Stimulated activated CD8-positive, alpha-beta memory T cell treated with anti-CD3 and anti-CD28 coated beads, Interleukin-15, amount 100 ng/mL, for 1 hour (primary cell): Measurements from ENCODE around the gene SFT2D1.

Experiments used
- DNase-seq: peaks from one replicate; pipeline ENCODE4 v3.0.0-alpha.2; 2020; ENCODE audit warnings: low read depth

Gene SFT2D1

DNA sequence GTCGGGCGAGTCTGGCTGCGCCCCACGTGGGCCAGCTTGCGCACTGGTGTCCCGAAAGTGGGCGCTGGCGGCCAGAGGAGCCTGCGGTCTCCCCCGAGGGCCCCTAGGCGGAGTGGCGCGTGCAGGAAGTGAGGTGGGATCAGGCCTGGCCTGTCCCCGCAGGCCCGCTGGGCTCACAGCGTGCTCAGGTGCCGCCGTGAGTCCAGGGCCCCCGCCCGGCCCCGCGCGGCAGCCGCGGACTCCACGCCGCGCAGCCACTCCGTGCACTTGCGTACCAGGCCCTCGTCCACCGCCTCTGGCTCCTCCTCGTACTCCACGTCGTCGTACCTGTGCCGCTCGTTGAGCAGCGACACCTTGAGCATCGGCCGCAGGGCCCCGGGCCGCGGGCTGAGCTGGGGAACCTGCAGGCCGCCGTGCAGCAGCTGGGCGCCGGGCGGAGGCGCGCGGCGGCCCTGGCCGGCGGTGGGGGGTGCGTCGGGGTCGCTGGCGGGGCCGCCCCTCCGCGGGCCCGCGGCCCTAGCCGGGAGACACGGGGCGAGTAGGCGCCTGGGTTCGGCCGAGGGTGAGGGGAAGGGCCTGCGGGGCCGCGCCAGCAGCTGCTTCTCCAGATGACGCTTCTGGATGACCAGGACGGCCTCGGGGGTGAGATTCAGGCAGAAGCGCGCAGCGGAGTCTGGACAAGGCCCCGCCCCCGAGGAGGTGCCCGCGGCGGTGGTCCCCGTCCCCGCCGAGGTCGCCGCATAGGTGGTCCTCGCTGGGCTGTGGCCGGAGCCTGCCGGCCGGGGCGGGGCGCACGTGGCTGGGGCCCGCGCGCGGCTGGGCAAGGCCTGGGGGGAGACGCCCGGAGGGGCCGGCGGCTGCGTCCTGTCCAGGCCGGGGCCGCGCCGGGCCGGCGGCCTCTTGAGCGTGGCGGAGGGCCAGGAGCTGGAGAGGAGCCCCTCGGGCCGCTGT, 35.0 kb downstream of the SFT2D1 start:
- DNase-seq: no peak

DNA sequence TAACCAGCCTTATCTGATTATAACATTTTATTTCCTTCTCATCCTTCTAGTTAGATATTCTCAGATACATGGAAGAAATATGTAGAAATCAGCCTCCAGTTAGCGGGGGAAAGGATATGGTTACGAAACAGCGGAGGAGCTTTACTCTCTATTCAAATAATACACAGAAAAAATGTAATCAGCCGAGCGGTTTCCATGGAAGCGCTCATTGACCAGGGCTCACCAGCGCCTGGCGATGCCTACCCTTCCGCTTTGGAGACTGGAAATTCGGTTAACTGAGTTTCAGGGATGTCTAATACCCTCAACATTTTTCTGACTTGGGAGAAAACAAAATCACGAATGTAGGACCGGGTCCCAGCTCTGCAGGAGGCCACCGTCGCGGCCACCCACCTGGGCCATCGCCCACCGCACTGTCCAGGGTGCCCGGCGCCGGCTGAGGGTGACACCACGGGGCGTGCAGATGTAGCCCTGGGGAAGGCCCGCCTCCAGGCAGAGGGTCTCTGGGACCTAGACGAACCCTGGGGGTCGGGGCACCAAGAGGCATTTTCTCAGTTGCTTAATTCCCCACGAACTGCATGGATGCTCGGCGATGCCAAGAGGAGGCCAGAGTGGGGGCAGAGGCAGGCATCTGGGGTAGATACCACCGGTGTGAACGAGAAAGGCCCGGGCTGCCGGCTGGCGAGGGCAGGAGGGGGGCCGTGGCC, 35.8 kb downstream of the SFT2D1 start:
- DNase-seq: no peak

DNA sequence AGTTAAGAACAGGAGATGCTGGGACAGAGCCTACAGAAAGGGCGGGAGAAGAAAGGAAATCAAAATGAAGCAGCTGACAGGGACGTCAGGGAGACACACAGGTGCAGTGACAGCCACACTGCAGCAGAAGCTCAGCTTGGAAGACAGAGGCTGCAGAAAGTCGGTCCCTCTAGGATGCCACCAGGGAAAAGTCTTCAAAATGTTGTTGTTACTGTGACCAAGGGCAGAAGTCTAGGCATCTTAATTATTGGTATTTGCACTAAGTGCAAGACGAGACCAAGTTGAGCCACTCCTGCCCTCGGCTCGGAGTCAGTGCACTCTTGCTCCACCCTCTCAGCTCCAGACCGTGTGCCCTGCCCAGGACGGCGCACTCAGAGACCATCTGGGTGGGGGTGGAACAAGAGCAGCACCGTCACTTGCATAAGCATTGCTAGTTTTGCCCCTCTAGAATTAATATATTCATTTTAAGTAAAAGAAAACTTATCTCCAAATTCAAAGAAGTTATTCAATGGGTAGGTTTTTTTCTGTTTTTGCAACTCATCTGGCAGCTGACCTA, 36.7 kb downstream of the SFT2D1 start:
- no peak for DNase-seq

DNA sequence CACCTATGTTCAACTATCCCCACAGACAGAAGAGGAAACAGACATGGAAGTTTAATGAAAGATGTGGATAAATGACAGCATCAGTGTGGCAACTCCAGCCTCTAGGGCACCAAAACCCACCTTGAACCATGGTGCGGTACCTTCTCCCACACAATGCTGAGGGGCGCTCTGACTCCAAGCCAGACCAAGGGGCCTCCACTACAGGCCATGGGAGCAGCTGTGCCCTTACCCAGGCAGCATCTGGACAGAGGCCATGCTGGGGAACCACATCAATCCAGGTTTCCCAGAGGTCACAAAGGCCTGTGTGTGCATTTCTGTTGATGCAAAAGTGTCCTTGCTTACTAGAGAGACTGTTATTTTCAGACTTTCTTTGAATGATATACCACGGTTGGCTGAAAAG, 38.2 kb downstream of the SFT2D1 start:
- no peak for DNase-seq

DNA sequence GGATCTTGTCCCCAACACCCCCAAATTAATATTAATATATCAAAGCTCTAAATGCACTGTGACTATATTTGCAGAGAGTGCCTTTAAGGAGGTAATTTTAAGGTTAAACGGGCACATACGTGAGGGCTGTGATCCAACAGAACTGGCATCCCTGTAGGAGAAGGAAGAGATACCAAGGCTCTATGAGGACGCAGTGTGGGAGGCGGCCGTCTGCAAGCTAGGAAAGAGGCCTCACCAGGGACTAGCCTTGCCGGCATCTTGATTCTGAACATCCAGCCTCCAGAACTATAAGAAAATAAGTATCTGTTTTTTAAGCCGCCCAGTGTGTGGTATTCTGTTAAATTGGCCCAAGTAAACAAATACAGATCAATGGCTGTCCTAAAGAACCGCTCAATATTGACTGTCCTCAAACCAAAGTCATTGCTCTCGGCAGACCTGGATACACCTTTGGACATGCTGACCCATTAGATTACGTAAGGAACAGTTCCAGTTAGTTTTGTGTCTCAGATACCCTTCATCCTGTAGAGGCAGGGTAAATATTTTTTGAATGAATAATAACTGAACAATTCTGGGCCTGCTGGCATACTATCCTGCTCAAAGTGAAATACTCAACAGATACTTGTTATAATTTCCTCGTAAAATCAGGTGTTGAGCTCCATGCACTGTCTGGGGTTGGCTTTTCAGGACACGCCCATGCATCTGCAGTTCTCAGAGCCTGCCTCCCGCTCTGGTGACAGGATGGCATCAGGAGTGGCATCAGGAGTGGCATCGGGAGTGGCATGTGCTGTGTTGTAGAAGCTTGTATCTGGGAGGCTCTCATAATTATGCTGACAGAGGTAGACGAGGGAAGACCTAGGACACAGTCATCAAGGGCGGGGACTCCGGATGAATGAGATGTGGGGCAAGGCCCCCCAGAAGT, 40.5 kb downstream of the SFT2D1 start:
- no peak for DNase-seq

DNA sequence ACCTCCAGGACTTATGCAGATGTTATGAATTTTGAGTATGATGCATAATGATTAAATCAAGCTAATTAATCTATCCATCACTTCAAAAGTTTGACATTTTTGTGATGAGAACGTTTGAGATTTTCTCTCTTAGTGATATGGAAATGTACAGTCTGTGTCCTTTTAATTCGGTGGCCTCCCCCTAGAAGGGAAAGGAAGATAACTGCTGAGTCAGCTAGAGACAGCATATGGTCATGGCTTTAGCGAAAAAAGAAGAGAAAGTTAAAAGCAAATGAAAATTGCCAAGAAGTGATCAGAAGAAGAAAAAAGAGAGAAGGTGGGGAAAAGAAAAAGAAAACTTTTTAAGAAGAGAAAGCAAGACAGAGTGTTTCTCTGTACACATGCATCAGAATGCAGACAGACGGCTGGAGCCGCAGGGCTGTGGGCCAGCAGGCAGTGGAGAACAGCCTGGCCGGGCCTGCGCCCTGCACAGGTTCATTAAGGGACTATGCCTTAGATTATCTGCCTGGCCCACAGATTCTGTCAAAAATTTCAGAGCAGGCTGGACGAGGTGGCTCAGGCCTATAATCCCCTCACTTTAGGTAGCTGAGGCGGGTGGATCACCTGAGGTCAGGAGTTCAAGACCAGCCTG, 41.9 kb downstream of the SFT2D1 start:
- DNase-seq: no peak

DNA sequence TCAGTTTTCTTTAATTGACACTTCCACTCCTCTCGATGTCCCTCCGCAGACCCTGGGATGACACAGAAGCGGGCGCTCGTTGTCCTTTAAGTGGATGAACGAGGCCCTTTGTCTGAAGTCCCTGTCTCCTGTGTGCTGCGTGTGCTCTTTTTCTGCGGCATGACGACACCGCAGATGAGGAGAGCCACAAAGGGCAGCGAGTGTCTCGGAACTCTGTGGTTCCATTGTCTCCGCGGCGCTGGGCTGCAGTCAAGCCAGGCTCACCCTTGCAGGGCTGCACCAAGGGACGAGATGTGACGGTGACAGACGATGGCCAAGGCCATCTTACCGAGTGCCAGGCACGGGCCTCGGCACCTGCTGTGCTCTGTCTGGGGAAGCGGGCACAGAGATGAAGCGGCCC, 44.7 kb downstream of the SFT2D1 start:
- DNase-seq: no peak

DNA sequence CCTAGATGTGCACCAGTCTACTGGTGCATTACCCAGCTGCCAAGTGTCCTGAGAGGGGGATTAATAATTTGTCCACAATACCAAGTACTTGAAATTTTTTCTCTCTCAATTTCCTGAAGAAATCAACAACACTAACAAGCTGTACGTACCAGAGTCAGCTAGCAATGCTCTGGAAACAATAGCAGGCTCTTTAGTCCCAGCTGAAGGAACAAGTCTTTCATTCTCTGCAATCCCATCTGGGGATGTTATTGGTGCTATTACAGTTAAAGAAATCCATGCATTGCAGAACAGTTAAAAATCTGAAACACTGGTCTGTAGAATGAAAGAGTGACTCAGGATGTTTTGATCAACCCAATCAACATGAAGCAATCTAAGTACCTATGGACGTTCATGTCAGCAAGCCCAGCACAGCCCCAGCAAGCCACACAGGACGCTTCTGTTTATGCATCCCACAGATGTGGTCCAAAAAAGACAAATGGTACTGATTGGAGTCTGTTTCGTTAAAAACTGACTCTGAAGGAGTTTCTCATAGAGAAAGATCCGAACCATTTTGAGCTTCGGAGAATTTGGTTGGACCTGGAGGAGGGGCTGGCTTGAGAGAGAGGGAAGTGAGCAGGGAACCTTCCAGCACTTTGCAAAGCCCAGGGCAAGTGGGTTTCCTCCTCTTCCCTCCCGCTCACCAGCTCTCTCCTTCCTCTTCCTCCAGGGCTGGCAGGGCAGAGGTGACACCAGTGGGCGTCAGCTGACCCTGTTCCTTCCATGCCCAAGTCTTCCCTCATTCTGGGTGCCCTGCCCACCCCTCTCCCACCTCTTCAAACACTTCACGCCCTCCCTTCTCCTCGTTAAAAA, 46.1 kb downstream of the SFT2D1 start:
- DNase-seq: no peak

DNA sequence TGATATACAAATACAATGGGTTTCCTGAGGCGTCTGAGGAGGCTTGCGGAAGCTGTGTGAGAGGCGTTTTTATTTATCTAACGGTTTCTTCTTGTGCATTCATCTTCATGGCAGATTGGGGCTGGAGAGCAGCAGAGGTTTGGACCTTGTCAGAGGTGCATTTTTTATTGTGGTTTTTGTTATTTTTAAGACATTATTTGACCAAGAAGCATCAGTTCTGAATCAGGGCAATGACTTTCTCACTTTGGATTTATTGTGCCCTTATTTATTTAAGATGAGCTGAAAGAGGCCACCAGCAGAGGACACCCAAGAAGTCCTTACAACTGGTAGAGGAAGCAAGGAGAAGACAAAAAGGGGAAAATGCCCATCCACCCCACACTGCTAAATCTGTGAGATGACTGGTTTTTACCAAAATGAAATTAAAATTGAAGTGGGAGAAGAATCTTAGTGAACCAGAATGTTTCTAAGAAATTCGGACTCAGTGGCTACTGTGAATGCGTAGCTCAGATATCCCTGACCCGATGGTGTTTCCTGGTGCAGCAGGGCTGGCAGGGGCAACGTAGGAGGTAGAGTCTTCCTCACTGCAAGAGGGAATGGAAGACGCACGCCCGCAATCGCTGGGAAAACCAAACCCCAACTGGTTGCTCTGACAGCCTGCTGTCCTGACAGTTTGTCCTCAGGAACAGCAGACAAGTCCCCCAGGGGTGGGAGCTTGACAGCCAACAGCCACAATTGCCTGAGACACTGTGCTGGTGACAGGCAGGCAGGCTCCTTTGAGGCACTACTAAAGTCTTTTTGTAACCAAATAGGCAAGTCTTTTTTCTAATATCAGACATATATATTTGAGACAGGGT, 48.4 kb downstream of the SFT2D1 start:
- DNase-seq: no peak

DNA sequence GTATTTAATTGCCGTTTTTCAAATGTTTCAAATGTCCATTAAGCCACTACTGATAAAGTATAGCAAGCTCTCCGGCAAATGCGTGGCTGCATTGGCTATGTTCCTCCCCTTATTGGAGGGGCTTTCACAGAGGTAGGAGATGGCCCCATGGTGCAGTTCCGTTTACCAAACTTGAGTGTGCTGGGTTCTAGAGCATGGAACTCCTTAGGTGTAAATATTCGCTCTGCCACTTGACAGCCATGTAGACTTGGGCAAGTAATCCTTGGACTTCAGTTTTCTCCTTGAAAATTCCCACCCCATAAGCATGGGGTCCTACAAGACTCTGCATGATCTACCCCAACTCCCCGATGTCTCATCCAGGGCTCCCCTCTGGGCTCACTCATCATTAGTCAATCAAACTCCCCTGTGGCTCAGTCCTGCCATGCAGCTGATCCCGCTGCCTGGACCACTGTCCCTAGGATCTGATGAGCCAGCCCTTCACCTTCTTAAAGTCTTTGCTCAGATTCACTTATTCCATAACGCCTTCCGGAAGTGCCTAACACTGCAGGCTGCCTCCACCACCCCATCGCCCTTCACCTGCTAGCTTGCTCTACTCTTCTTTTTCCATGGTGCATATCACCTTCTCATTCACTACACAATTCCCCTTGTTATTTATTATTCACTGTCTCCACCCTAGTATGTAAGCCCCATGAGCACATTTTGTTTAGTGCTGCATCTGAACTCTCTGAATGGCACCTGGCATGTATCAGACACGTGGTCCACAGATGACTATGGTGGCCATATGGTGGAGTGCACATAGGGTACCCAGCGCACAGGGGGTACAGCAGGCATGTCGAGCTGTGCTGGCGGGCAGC, 52.9 kb downstream of the SFT2D1 start:
- DNase-seq: no peak

DNA sequence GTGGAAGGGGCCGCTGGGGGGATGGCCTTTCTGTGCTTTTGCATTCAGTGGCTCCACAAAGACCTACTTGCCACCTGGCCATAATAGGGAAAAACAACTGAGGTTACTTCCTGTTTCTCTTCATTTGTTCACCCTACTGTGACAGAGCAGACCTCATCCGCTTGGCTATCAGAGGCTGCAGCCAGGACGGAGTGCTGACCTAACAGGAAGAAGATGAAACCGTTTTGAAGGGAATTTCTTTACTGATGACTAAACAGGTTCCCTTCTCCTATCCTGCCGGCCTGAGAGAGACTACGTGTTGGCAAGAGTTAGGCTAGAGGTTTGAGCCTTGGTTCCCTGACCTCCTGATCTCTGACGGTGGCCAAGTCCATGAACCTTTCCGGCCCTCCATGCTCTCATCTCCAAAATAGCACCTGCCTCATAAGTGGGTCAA, 55.5 kb downstream of the SFT2D1 start:
- no peak for DNase-seq

DNA sequence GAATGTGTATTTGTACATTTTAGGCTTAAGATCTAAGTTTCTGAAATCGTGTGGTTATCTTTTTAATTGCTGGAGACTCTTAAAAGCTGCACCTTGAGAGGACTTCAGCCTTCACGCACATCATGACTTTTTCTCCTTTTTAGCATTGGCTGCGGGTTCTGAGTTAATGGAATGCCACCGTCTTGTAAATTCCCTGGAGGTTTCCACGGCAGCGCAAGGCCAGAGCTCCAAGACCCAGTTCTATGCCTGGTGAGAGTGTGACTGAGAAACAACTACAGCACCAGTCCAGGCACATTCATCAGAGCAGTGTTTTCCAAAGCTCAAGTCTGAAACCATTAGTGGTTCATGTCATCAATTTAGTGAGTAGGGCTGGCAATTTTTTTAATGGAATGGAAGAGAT, 57.1 kb downstream of the SFT2D1 start:
- no peak for DNase-seq

DNA sequence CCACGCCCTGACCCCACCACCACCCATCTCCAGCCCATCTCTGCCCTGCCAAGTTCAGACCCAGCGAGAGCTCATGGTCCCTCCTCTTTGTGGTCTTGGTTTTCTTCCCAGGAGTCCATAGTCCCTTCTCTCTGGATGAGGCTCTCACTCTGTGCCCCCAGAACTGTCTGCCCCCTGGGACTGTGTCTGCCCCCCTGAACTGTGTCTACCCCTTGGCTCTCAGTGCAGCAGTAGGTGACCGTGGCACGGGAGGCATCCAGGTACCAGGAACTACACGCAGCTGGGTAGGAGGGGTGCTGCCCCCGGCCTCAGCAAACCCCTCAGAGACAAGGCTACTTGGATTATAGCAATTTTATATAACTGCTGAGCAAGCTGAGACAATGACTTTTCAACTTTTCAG, 57.7 kb downstream of the SFT2D1 start:
- no peak for DNase-seq

DNA sequence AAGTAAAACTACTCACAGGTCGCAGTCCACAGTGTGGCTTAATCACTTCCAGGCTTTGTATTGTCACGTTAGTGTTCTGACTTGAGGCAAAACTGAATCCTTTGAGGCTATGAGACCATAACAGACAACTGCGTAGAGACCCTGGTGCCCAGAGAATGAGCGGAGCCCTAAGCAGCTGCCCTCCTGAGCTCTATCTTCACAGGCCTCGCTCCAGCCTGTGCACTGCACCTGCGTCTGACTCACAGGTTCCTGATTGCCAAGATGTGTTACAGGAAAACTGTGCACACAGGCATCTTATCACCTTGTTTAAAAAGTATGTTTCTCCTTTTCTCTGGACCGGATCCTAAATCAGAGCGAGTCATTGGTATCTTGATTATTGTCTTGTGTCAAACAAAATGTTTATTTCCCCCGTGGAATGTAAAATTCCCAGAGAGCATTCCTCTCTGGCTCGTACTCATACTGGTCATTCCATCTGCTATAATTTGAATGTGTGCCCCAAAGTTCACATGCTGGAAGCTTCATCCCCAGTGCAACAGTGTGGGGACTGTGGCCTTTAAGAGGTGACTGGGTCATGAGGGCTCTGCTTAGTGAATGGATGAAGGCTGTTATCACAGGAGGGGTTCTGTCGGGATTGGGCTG, 59.8 kb downstream of the SFT2D1 start:
- no peak for DNase-seq

DNA sequence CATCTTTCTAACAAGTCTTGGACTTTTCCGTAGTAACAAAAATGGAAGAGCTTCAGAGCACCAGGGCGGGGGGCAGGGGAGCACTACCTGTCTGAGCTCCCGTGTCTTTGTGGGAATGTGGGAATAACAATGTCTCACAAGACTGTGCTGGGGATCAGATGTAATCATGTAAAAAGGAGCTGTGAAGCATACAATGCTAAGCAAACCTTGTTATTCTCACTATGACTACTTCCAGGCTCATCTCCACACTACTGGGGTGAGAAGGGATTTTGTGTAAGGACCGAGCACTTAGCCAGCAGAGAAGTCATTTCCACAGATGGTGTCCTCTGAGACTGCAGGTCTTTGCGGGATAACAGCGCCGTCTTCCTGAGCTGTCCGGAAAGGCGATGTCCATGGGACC, 61.2 kb downstream of the SFT2D1 start:
- no peak for DNase-seq

DNA sequence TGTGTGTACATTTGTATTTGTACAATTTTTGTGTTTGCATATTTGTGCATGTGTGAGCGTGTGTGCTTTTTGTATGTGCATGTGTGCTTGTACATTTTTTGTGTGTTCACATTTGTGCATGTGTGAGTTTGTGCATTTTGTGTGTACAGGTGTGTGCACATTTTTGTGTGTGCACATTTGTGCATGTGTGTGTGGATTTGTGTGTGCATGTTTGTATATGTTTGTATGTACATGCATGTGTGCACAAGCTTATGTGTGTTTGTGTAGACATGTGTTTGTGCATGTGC, 63.0 kb downstream of the SFT2D1 start:
- DNase-seq: no peak

DNA sequence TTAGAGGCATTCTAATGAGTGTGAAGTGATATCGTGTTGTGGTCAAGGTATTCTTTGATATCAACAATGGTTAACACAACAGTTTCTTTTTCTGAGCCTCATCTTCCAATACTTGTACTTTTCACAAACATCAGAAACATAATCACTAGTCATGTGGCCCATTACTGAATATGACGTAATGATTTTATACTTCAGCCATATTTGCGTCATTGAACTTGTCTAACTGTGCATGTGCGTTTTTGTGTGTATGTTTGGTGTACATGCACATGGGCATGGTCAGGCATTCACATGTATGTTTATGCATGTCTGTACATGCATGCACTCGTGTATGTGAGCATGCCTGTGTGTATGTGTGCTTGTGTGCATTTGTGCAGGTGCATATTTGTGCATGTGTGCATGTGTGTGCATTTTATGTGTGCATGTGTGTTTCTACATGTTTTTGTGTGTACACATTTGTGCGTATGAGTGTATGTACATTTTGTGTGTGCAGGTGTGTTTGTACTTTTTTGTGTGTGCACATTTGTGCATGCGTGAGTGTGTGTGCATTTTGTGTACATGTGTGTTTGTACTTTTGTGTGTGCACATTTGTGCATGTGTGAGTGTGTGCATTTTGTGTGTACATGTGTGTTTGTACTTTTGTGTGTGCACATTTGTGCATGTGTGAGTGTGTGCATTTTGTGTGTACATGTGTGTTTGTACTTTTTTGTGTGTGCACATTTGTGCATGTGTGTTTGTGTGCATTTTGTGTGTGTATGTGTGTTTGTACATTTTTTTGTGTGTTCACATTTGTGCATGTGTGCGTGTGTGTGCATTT, 63.6 kb downstream of the SFT2D1 start:
- DNase-seq: no peak
